IMR-90 (cell line): ENCODE data around the gene P2RX7. TPM values are rescaled to one million over a fixed set of nuclear protein-coding genes. Genes with fewer than 3 reads are reported as not detected.
A peak's percentile ranks its signal among the peaks of the same experiment; 100 is the strongest.

Source experiments
- ATAC-seq: fragments of 200-7000 bp; cut with Tn5 transposase; 2 replicates; pipeline ENCODE4 v1.9.1; 2020; ENCODE audit warnings: low read depth, mild to moderate bottlenecking, moderate library complexity
- BruUV-seq: library from RNA; stranded (reverse); fragments of 400-500 nt; replicated peaks from 2 replicates; lab custom pipeline; 2021; lab: Mats Ljungman, UMichigan
- CTCF ChIA-PET: fragments of 300-600 bp; formaldehyde crosslinking; extraction: SDS; loops from one replicate; lab custom pipeline; 2021; ENCODE audit warnings: antibody characterized with exemption; lab: Yijun Ruan, JAX
- POLR2A ChIA-PET: fragments of 300-600 bp; sonication (Branson Sonifier 250); formaldehyde crosslinking; loops from one replicate; lab custom pipeline; 2022; ENCODE audit warnings: antibody characterized with exemption; ENCODE audit not compliant: unreplicated experiment; lab: Charles Lee
- DNase-seq: peaks from one replicate; pipeline ENCODE4 v3.0.0; 2013
- H2AFZ ChIP-seq: replicated peaks from 2 replicates; pipeline ENCODE3; 2013; ENCODE audit warnings: low read length, mild to moderate bottlenecking; ENCODE audit not compliant: poor library complexity
- H2AK5ac ChIP-seq: 2 replicates; pipeline ENCODE4 v1.6.1; 2013; ENCODE audit warnings: low read depth, low read length, inconsistent platforms
- H2AK9ac ChIP-seq: replicated peaks from 2 replicates; pipeline ENCODE3; 2013; ENCODE audit warnings: mild to moderate bottlenecking, low read depth, low read length, moderate library complexity; ENCODE audit not compliant: poor library complexity
- H2BK120ac ChIP-seq: 2 replicates; pipeline ENCODE4 v1.6.1; 2013; ENCODE audit warnings: low read depth, low read length, inconsistent platforms
- H2BK15ac ChIP-seq: 3 replicates; pipeline ENCODE4 v1.6.1; 2013; ENCODE audit warnings: low read depth, low read length, inconsistent platforms
- H2BK20ac ChIP-seq: 2 replicates; pipeline ENCODE4 v1.6.1; 2013; ENCODE audit warnings: low read depth, mild to moderate bottlenecking, inconsistent platforms, low read length, moderate library complexity
- H2BK5ac ChIP-seq: 2 replicates; pipeline ENCODE4 v1.6.1; 2013; ENCODE audit warnings: mild to moderate bottlenecking, low read depth, low read length, inconsistent platforms; ENCODE audit not compliant: poor library complexity, severe bottlenecking
- H3K14ac ChIP-seq: replicated peaks from 2 replicates; pipeline ENCODE4 v1.6.1; 2013; ENCODE audit warnings: low read depth, low read length, inconsistent platforms
- H3K18ac ChIP-seq: 2 replicates; pipeline ENCODE4 v1.6.1; 2013; ENCODE audit warnings: low read depth, low read length, control low read depth
- H3K23ac ChIP-seq: 2 replicates; pipeline ENCODE4 v1.6.1; 2013; ENCODE audit warnings: low read depth, low read length, inconsistent platforms
- H3K27ac ChIP-seq: 2 replicates; pipeline ENCODE4 v1.5.1; 2013; ENCODE audit warnings: mild to moderate bottlenecking, control low read depth, low read length; ENCODE audit not compliant: insufficient read depth
- H3K27me3 ChIP-seq: 2 replicates; pipeline ENCODE4 v1.6.1; 2013; ENCODE audit warnings: low read length; ENCODE audit not compliant: control insufficient read depth, insufficient read depth
- H3K36me3 ChIP-seq: 2 replicates; pipeline ENCODE4 v1.6.1; 2013; ENCODE audit warnings: low read length, mixed read lengths; ENCODE audit not compliant: control insufficient read depth, insufficient read depth
- H3K4ac ChIP-seq: 2 replicates; pipeline ENCODE4 v1.6.1; 2013; ENCODE audit warnings: low read depth, low read length, inconsistent platforms
- H3K4me1 ChIP-seq: 2 replicates; pipeline ENCODE4 v1.6.1; 2013; ENCODE audit warnings: low read length, mixed read lengths; ENCODE audit not compliant: control insufficient read depth, insufficient read depth
- H3K4me2 ChIP-seq: 2 replicates; pipeline ENCODE4 v1.6.1; 2013; ENCODE audit warnings: low read depth, mild to moderate bottlenecking, control low read depth, low read length, moderate library complexity
- H3K4me3 ChIP-seq: 2 replicates; pipeline ENCODE4 v1.5.1; 2013; ENCODE audit warnings: low read depth, mild to moderate bottlenecking, control low read depth, low read length, moderate library complexity; ENCODE audit not compliant: insufficient read depth
- H3K56ac ChIP-seq: 2 replicates; pipeline ENCODE4 v1.6.1; 2013; ENCODE audit warnings: low read length, inconsistent platforms; ENCODE audit not compliant: insufficient read depth; ENCODE audit errors: extremely low read depth
- H3K79me1 ChIP-seq, 2 experiments: 2 replicates each; pipeline ENCODE4 v1.6.1; 2013; ENCODE audit warnings: low read length in 2 of 2, inconsistent platforms in 1 of 2, low read depth in 1 of 2
- H3K9ac ChIP-seq: 2 replicates; pipeline ENCODE4 v1.6.1; 2013; ENCODE audit warnings: low read depth, low read length, control low read depth
- H3K9me1 ChIP-seq: 2 replicates; pipeline ENCODE4 v1.6.1; 2013; ENCODE audit warnings: low read length, inconsistent platforms; ENCODE audit not compliant: insufficient read depth
- H3K9me3 ChIP-seq: 2 replicates; pipeline ENCODE4 v1.6.1; 2013; ENCODE audit warnings: low read length; ENCODE audit not compliant: control insufficient read depth, insufficient read depth
- H4K20me1 ChIP-seq: 2 replicates; pipeline ENCODE4 v1.6.1; 2013; ENCODE audit warnings: low read length, inconsistent platforms; ENCODE audit not compliant: insufficient read depth
- H4K5ac ChIP-seq: 2 replicates; pipeline ENCODE4 v1.6.1; 2013; ENCODE audit warnings: mild to moderate bottlenecking, low read depth, low read length, control low read depth
- H4K8ac ChIP-seq, 2 experiments: 2 replicates each; pipeline ENCODE4 v1.6.1; 2013; ENCODE audit warnings: low read depth in 2 of 2, low read length in 2 of 2, control low read depth in 1 of 2, inconsistent platforms in 1 of 2
- H4K91ac ChIP-seq: 2 replicates; pipeline ENCODE4 v1.6.1; 2013; ENCODE audit warnings: low read depth, low read length, inconsistent platforms; ENCODE audit not compliant: insufficient read depth
- BHLHE40 ChIP-seq: fragments of 150-350 bp; IDR thresholded peaks from 2 replicates; pipeline ENCODE4 v1.6.1; 2016; ENCODE audit warnings: mild to moderate bottlenecking, low read depth, low read length
- CEBPB ChIP-seq: IDR thresholded peaks from 2 replicates; pipeline ENCODE4 v1.6.1; 2012; ENCODE audit warnings: low read depth, low read length, improper control_type of control experiment
- CHD1 ChIP-seq: IDR thresholded peaks from 2 replicates; pipeline ENCODE4 v1.6.1; 2012; ENCODE audit warnings: low read depth, low read length, improper control_type of control experiment
- FOS ChIP-seq: fragments of 150-350 bp; IDR thresholded peaks from 2 replicates; pipeline ENCODE4 v1.6.1; 2016; ENCODE audit warnings: low read depth, low read length
- MAFK ChIP-seq: IDR thresholded peaks from 2 replicates; pipeline ENCODE4 v1.6.1; 2012; ENCODE audit warnings: low read depth, low read length, improper control_type of control experiment
- MAZ ChIP-seq: IDR thresholded peaks from 2 replicates; pipeline ENCODE4 v1.6.1; 2012; ENCODE audit warnings: low read depth, mild to moderate bottlenecking, low read length, improper control_type of control experiment, moderate library complexity, borderline replicate concordance
- MXI1 ChIP-seq: IDR thresholded peaks from 2 replicates; pipeline ENCODE4 v1.6.1; 2012; ENCODE audit warnings: low read depth, mild to moderate bottlenecking, low read length, moderate library complexity, borderline replicate concordance
- NFE2L2 ChIP-seq: fragments of 150-350 bp; IDR thresholded peaks from 2 replicates; pipeline ENCODE4 v1.6.1; 2016; ENCODE audit warnings: low read depth, mild to moderate bottlenecking, low read length
- POLR2A ChIP-seq: IDR thresholded peaks from 2 replicates; pipeline ENCODE4 v1.6.1; 2012; ENCODE audit warnings: mild to moderate bottlenecking, low read depth, low read length
- RAD21 ChIP-seq: IDR thresholded peaks from 2 replicates; pipeline ENCODE4 v1.6.1; 2012; ENCODE audit warnings: low read length, improper control_type of control experiment
- RCOR1 ChIP-seq: IDR thresholded peaks from 2 replicates; pipeline ENCODE4 v1.6.1; 2012; ENCODE audit warnings: mild to moderate bottlenecking, low read length, improper control_type of control experiment; ENCODE audit not compliant: insufficient replicate concordance
- RFX5 ChIP-seq: IDR thresholded peaks from 2 replicates; pipeline ENCODE4 v1.8.0; 2012; ENCODE audit warnings: low read depth, mild to moderate bottlenecking, low read length, moderate library complexity
- SMC3 ChIP-seq: fragments of 150-350 bp; IDR thresholded peaks from 2 replicates; pipeline ENCODE4 v1.6.1; 2016; ENCODE audit warnings: low read depth, mild to moderate bottlenecking, antibody characterized with exemption, low read length, moderate library complexity
- WGBS, 2 experiments: methylation state at CpG; one replicate each; pipeline versions ENCODE4 v1.1.5 to v1.1.7; 2013; ENCODE audit warnings: missing lambda C conversion rate in 2 of 2; ENCODE audit not compliant: insufficient read length in 1 of 2; ENCODE audit errors: extremely low coverage in 2 of 2; 5-methylcytosine and 5-hydroxymethylcytosine counted together
- dilution Hi-C: fragments of 300-500 bp; cut with HindIII; formaldehyde crosslinking; loops from one replicate; pipeline ENCODE4 v1.14.3; 2018; ENCODE audit warnings: low sequenced_read_pairs; ENCODE audit not compliant: unreplicated experiment
- in situ Hi-C: fragments of 300-500 bp; cut with MboI; formaldehyde crosslinking; loops from 3 replicates; pipeline ENCODE4 v1.14.3; 2019; ENCODE audit warnings: low sequenced_read_pairs, inconsistent platforms, mixed read lengths
- intact Hi-C: fragments of 100-400 bp; cut with micrococcal nuclease; formaldehyde crosslinking; loops from 2 replicates; pipeline ENCODE4 v1.10.0; 2022
- polyA plus RNA-seq, 3 experiments: library from polyadenylated mRNA; depleted of rRNA; stranded (reverse); fragments of >200 nt; gene quantifications; 2 replicates each; pipeline ENCODE4 v1.2.3, GENCODE V29; 2012; ENCODE audit warnings: low replicate concordance in 1 of 3
- total RNA-seq: library from RNA; depleted of rRNA; stranded (reverse); fragments of >200 nt; gene quantifications from 2 replicates; pipeline ENCODE4 v1.2.3, GENCODE V29; 2012
- TF ChIP-seq, protein P1 (sequence below): fragments of 150-350 bp; IDR thresholded peaks from 2 replicates; pipeline ENCODE4 v1.6.1; 2017; ENCODE audit warnings: mild to moderate bottlenecking, antibody characterized with exemption, low read length, low read depth
- TF ChIP-seq, protein P2 (sequence below): fragments of 150-350 bp; IDR thresholded peaks from 2 replicates; pipeline ENCODE4 v1.6.1; 2016; ENCODE audit warnings: low read depth, mild to moderate bottlenecking, low read length, moderate library complexity, borderline replicate concordance
- TF ChIP-seq, protein P3 (sequence below): conservative IDR thresholded peaks from 2 replicates; pipeline ENCODE4 v1.5.1; 2012; ENCODE audit warnings: mild to moderate bottlenecking, low read depth, low read length, improper control_type of control experiment

The P2RX7 gene
- total and polyA plus RNA-seq, 2 of the 4 experiments (the other 2 are of a cell fraction) = 0.07 to 0.18 TPM

DNA sequence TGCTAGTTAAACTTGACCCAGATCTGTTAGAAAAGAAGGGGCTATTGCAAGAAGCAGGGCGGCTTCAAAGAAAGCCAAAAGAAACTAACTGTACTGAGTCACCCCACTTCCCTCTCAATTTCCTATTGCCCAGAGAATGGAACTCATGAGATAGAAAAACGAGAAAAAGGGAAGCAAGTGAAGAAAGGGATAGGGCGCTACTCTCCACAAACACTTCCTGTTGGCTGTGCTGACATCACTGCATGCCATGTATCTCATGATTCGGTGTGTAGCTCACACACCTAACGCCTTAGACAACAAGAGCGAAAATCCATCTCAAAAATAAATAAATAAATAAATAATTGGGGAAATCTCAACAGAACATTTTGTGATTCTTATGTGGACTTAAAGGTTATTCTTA, 64.2 kb downstream of the P2RX7 start:
- Histone ChIP-seq H3K18ac (no peak overlapping the region), H3K79me1 (no peaks in the 10 kb centered on the region), H3K14ac (0 out of 2 replicates have a peak overlapping the region, but pooled peaks have one; percentile 29), H4K5ac (no peak overlapping the region), H4K91ac (no peak overlapping the region), H3K36me3 (no peaks in the 10 kb centered on the region), H3K56ac (no peak overlapping the region), H4K20me1 (no peaks in the 10 kb centered on the region), H3K4ac (no peak overlapping the region), H2AK9ac (peak overlapping the region; percentile 61), H3K4me1 (peaks cover 4% of the 10 kb centered on the region), H3K4me3 (no peak overlapping the region), H2BK120ac (no peak overlapping the region), H3K27me3 (peaks cover 6% of the 10 kb centered on the region; the same call in 1 of the 2 replicates), H3K27ac (no peak overlapping the region), H2AK5ac (no peak overlapping the region), H2AFZ (no peak overlapping the region), H3K9me3 (no peaks in the 10 kb centered on the region), H3K23ac (no peak overlapping the region), H3K9me1 (peaks cover 6% of the 10 kb centered on the region), H3K9ac (no peak overlapping the region), H2BK5ac (no peak overlapping the region), H4K8ac (no peak overlapping the region), H2BK20ac (no peak overlapping the region), H3K4me2 (no peak overlapping the region), H2BK15ac (no peak overlapping the region)
- CTCF ChIA-PET = no interaction called here
- no TSS peak for BruUV-seq
- POLR2A ChIA-PET = no interaction called here
- TF ChIP-seq, protein P1, sequence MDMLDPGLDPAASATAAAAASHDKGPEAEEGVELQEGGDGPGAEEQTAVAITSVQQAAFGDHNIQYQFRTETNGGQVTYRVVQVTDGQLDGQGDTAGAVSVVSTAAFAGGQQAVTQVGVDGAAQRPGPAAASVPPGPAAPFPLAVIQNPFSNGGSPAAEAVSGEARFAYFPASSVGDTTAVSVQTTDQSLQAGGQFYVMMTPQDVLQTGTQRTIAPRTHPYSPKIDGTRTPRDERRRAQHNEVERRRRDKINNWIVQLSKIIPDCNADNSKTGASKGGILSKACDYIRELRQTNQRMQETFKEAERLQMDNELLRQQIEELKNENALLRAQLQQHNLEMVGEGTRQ = no peak
- no peak for TF ChIP-seq POLR2A
- TF ChIP-seq RCOR1 = no peak
- no peak for TF ChIP-seq BHLHE40
- no peak for TF ChIP-seq SMC3
- TF ChIP-seq, protein P2, sequence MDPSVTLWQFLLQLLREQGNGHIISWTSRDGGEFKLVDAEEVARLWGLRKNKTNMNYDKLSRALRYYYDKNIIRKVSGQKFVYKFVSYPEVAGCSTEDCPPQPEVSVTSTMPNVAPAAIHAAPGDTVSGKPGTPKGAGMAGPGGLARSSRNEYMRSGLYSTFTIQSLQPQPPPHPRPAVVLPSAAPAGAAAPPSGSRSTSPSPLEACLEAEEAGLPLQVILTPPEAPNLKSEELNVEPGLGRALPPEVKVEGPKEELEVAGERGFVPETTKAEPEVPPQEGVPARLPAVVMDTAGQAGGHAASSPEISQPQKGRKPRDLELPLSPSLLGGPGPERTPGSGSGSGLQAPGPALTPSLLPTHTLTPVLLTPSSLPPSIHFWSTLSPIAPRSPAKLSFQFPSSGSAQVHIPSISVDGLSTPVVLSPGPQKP = no peak
- no peak for TF ChIP-seq FOS
- TF ChIP-seq RFX5 = no peak
- TF ChIP-seq RAD21 = no peak
- no peak for TF ChIP-seq MAZ
- TF ChIP-seq CHD1 = no peak
- TF ChIP-seq NFE2L2 = no peak
- TF ChIP-seq CEBPB = no peak
- no peak for TF ChIP-seq MXI1
- TF ChIP-seq, protein P3, sequence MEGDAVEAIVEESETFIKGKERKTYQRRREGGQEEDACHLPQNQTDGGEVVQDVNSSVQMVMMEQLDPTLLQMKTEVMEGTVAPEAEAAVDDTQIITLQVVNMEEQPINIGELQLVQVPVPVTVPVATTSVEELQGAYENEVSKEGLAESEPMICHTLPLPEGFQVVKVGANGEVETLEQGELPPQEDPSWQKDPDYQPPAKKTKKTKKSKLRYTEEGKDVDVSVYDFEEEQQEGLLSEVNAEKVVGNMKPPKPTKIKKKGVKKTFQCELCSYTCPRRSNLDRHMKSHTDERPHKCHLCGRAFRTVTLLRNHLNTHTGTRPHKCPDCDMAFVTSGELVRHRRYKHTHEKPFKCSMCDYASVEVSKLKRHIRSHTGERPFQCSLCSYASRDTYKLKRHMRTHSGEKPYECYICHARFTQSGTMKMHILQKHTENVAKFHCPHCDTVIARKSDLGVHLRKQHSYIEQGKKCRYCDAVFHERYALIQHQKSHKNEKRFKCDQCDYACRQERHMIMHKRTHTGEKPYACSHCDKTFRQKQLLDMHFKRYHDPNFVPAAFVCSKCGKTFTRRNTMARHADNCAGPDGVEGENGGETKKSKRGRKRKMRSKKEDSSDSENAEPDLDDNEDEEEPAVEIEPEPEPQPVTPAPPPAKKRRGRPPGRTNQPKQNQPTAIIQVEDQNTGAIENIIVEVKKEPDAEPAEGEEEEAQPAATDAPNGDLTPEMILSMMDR = no peak
- no peak for TF ChIP-seq MAFK
- DNase-seq (no peak), ATAC-seq (no peak)
- no CpG with 5 or more reads among the region's 6 CpGs for WGBS, 2 experiments
- in situ Hi-C loops (no loop called here), intact Hi-C loops (no loop called here), dilution Hi-C loops (no loop called here)
